GM21367 (cell line): Measurements from ENCODE around the gene TP53.

Experiments used
- ATAC-seq: cut with Tn5 transposase; IDR thresholded peaks from one replicate; pipeline ENCODE4 v1.9.1; 2021; ENCODE audit not compliant: unreplicated experiment

The TP53 gene

GRCh38 chr17:7687072-7687907, at the start of gene TP53:
TP53 (minus strand) TSS chr17:7687490; CDS start chr17:7676594, 10,896 bp downstream.
- ATAC-seq = no peak

GRCh38 chr17:7732981-7733539, 45.8 kb upstream of the TP53 start:
- no peak for ATAC-seq

GRCh38 chr17:7729816-7730215, 42.5 kb upstream of the TP53 start:
- no peak for ATAC-seq

GRCh38 chr17:7727886-7728285, 40.6 kb upstream of the TP53 start:
- ATAC-seq = no peak

- no peak for ATAC-seq
Measured at GRCh38 chr17:7721612-7722011, 34.3 kb upstream of the TP53 start.

- ATAC-seq = no peak
Measured at GRCh38 chr17:7720125-7720524, 32.8 kb upstream of the TP53 start.

- ATAC-seq = no peak
Measured at GRCh38 chr17:7719661-7720060, 32.4 kb upstream of the TP53 start.

- no peak for ATAC-seq
Measured at GRCh38 chr17:7717756-7718350, 30.6 kb upstream of the TP53 start.

- no peak for ATAC-seq
Measured at GRCh38 chr17:7716901-7717755, 29.8 kb upstream of the TP53 start, which contains the start of gene DNAH2. DNAH2 (plus strand) TSS chr17:7717744; CDS start chr17:7719735, 1,991 bp downstream.

GRCh38 chr17:7715936-7716886, 28.9 kb upstream of the TP53 start:
- no peak for ATAC-seq

GRCh38 chr17:7714721-7715594, 27.7 kb upstream of the TP53 start:
- no peak for ATAC-seq

GRCh38 chr17:7713782-7714181, 26.5 kb upstream of the TP53 start:
- ATAC-seq = no peak

- ATAC-seq = no peak
Measured at GRCh38 chr17:7712111-7712771, 25.0 kb upstream of the TP53 start.

GRCh38 chr17:7711051-7711755, 23.9 kb upstream of the TP53 start:
- ATAC-seq = no peak

GRCh38 chr17:7710301-7710700, 23.0 kb upstream of the TP53 start:
- no peak for ATAC-seq

GRCh38 chr17:7709031-7709430, 21.7 kb upstream of the TP53 start:
- ATAC-seq = no peak

GRCh38 chr17:7707858-7708750, 20.8 kb upstream of the TP53 start:
- no peak for ATAC-seq
